ENCODE results near the gene SERPINE3.
A peak's percentile ranks its signal among the peaks of the same experiment; 100 is the strongest.

SERPINE3 gene

DNA sequence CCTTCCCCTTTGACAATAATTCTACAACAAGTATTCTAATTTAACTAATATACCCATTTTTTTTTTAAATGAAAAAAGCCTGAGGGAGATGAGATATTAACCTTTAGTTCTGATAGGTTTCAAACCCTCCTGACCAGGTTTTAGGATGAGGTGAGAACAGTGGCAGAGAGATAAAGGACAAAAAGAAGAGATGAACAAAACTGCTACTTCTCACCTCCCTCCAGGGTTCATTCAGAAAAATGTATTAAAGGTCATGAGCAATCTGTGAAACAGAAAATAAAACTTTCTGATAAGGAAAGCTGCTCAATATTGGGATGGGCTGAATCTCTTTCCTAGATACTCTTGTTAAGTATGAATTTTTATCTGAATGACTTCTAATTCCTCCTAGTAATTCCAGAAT lies 24.1 kb downstream of the SERPINE3 start:
- DNase-seq (ENCODE audit: low spot score): no peak

DNA sequence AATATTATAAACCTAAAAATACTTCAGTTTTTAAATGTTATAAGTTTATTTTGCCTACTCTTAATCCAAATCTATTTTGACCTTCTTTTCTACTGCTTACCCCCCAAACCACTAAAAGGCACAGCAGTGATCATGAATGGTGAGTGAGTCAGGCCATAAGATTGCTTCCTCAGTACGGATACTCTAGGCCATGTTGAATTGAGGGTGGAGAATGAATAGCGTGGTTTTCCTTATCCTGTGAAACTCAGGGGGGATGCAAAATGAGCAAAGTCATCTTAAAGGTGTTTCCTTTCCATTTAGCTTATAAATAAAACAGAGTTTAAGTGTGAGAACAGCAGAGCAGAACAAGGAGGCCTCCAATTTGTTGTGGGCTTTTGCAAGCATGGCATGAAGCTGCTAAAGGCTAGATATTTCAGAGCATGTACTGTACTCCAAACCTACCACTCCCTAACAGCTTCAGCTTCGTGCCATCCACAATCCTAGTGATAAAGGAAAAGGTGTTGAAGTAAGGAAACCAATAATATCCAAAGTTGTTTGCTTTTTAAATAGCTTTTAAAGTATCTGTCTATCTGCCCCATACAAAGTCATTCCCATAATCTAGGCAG lies 25.0 kb downstream of the SERPINE3 start:
- DNase-seq (ENCODE audit: low spot score): peak; percentile 84

DNA sequence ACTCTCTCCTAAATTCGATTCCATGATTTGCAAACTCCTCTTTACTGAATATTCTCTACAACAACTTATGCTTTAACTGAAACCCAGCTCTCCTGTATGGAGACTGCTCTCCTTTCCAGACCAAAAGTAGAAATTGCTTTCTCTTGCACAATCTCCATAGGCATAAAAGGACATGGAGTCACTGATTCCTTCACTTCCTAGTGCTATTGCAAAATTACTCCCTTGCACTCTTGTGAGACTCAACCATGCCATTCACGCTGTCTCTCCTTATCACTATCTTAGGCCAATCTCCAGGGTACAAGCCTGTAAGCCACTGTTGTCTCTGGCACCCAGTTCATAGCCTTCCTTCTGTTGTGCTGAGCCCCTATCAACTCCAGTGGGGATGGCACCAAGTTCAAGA lies 30.6 kb downstream of the SERPINE3 start:
- no peak for DNase-seq (ENCODE audit: low spot score)

DNA sequence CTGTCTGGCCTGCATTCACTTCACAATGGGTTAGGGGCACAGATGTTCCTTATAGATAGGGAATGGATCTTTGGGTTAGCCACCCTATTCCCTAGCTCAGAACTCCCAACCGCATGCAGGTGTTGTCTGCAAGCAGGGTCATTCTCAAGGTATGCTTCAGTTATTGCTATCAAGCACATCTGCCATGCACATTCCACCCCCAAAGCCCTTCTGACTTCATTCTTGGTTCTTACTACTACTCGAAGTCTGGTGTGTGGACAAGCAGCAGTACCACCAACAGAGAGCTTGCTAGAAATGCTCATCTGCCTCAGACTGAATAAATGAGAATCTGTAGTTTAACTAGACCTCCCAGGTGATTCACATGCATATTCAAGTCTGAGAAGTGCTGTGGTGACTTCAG lies 31.3 kb downstream of the SERPINE3 start:
- DNase-seq (ENCODE audit: low spot score): no peak

DNA sequence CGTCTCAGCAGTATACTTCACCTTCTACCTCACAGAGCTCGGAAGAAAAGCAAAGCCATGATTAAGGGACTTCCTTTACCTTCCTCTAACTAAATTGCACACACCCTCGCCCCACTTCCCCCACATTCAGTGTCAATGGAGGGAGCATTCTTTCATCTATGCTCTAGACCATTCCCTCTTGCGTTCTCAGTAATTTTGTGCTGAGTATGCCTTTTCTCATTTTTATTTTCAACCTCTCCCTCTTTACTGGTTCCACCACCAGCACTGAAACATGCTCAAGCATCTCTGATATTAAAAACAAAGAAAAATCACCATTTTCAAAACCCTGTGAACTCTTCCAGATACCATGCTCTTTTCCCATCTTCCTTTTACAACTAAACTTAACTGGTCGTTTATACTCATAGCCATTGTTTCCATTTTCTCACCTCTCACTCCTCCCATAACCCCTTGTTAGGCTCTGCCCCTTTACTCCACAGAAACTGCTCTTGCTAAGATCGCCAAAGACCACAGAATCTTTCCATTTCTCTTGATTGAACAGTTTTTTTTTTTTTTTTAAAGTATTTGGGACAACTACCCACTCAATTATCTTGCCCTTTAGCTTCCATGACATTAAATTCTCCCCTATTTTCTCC lies 32.4 kb downstream of the SERPINE3 start:
- DNase-seq (ENCODE audit: low spot score): no peak

DNA sequence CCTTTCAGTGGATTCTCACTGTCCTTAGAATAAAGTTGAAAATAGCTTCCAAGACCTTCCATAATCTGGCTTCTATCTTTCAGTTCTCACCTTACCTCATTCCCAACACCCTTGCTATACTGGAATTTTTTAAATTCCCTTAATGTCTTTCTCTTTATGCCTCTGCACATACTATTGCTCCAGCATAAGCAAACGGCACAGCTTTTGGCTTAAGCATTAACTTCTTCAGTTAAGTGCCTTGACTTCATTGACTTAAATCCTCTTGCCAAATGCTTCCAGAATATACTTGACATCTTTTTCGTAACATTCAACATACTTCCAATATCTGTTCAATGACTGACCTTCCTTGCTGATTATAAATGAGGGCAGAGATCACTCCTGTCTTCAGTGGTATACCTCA lies 34.0 kb downstream of the SERPINE3 start:
- DNase-seq (ENCODE audit: low spot score): no peak

DNA sequence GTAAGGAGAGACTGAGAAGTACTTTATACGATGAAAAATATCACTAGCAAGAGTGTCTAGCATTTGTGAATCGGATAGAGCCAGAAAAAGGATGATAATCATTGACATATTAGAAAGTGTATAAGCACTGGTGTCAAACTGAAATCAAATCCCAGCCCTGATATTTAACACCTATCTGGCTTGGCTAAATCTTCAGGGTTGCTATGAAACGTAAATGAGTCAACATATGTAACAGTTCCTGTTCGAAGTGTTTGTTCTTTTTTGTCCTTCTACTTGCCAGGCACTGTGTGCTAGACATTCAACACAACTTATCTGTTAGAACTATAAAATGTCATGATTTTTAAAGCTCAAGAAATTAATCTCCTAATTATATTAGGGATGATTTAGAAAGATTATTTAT lies 40.8 kb downstream of the SERPINE3 start:
- peak; percentile 46 for DNase-seq (ENCODE audit: low spot score)

DNA sequence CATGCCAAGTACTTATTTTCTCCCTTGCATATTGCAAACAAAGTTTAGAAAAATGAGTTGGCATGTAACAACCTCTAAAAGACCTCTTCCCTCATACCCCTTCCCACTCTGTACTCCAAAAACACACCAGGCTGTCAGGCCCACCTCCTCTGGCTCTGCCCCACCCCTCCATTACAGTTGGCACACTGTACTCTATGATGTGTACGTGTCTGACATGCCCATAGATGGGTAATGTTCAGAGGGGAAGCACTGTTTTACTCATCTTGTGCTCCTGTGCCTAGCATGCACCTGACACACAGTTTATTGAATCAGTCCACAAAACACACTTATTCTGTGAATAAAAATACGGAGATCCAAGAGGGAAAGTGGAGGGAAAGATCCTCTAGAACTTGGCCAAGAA lies 45.6 kb downstream of the SERPINE3 start:
- no peak for DNase-seq (ENCODE audit: low spot score)

DNA sequence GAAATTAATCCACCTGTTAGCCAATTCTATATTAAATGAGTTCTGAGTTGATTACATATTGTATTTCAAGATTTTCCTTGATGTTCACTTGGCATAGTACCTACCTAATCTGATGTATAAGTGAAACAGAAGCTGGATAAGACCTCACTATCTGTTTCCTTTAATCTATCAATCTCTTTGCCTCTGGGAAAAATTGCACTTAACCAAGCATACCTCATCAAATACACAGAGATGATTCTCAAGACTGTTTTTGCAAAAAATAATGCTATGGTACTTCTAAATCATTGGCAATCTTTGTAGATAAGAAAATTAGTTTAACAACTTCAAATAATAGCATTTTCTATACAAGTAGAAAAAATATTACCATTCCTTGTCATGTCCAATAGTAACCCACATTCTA lies 55.2 kb downstream of the SERPINE3 start:
- DNase-seq (ENCODE audit: low spot score): no peak

DNA sequence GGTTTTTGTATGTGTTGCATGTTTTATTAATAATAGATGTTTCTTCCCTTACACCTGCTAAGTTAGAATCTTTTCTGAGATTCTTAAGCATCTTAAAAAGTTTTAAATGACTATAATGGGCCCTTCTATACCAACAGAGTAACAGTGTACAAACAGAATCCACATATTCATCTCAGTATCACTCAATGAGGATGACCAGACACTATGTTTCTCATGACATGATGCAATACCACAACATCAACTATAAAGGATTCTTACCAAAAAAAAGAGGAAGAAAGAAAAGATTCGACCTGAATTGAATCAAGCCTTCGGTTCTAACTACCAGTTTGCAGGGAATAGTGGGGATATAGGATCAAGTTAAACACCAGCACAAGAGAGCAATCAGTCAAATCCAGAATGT lies 56.9 kb downstream of the SERPINE3 start:
- DNase-seq (ENCODE audit: low spot score): no peak

DNA sequence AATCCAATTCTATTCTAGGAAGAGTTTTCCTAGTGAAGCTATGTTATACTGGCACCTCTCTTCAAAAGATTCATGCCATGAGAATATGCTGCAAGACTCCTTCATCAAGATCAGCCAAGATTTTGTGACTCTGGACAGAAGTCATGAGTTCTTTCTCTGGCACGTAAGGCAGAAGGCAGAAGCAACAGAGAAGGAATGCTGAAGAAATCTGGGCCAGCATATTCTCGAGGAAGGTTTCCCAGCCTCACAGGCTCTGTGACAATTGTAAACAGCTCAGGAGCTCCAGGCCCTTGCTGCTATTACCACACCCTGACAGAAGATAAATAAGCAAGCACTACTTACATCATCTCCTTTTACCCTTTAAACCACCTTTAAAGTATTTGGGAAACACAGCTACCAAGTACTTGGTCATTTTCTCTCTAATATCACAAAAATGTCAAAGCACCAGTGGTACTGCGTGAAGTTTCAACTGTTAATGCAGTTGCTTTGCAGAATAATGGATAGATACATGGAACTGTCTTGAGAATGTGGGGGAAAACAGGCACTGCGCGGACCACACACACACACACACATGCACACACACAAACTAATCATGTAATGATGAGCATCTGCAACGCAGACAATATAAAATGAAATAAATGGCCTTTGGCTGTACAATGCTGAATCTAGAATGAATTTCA lies 57.9 kb downstream of the SERPINE3 start:
- DNase-seq (ENCODE audit: low spot score): no peak

DNA sequence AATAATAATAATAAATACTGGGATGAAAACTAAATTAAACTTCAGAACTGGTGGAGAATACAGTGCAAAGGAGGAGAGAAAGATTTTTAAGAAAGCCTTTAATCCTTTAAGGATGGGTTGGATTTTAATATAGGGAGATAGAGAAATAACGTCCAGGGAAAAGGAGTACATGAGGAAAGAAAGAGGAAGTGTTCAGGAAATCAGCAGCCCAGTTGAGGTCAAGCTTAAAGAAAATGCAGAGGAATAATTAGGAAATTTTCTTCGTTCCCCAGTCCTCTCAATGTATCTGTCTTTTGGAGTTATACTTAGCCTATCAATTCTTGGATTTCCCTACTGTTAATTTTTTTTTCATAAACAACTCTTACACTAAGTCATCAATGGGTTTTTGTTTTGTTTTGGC lies 65.7 kb downstream of the SERPINE3 start:
- DNase-seq (ENCODE audit: low spot score): no peak

DNA sequence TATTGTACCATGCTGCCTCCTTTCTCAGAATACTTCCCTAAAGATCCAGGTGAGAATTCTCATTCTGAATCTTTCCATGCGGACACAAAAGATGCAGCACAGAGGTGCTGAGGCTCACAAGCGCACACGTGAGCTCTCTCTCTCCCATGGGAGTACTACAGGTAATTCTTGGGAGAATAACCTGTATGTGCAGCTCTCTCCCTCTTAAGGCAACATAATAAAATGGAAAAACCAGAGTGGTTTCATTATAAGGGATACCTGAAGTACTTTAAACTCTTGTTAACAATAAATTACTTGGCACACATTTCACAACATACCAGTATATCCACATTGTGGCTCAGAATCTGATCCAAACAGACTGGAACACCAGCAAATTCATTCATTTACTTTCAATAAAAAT lies 72.9 kb downstream of the SERPINE3 start:
- no peak for DNase-seq (ENCODE audit: low spot score)

Data from kidney capillary endothelial cell (primary cell).